ENCODE data around the gene DYSF.
A peak's percentile ranks its signal among the peaks of the same experiment; 100 is the strongest.

Gene DYSF

GRCh38 chr2:71531522-71532047 is 78.2 kb downstream of the DYSF start:
- DNase-seq = no peak

- no peak for DNase-seq
These were observed 79.0 kb downstream of the DYSF start for GRCh38 chr2:71532327-71532726.

- DNase-seq = no peak
These were observed 80.8 kb downstream of the DYSF start for GRCh38 chr2:71534201-71534600.

- no peak for DNase-seq
These were observed 81.5 kb downstream of the DYSF start for GRCh38 chr2:71534826-71535225.

- no peak for DNase-seq
These were observed 82.2 kb downstream of the DYSF start for GRCh38 chr2:71535526-71535925.

GRCh38 chr2:71536226-71536671 is 82.9 kb downstream of the DYSF start:
- no peak for DNase-seq

- DNase-seq = no peak
These were observed 84.9 kb downstream of the DYSF start for GRCh38 chr2:71538241-71538640.

GRCh38 chr2:71538656-71539265 is 85.4 kb downstream of the DYSF start:
- no peak for DNase-seq

- no peak for DNase-seq
These were observed 87.5 kb downstream of the DYSF start for GRCh38 chr2:71540818-71541217.

- DNase-seq = no peak
These were observed 91.7 kb downstream of the DYSF start for GRCh38 chr2:71544919-71545571.

GRCh38 chr2:71545572-71546274 is 92.4 kb downstream of the DYSF start:
- peak; percentile 16 to 20 for DNase-seq

- no peak for DNase-seq
These were observed 92.9 kb downstream of the DYSF start for GRCh38 chr2:71546275-71546638.

GRCh38 chr2:71546777-71547281 is 93.5 kb downstream of the DYSF start:
- DNase-seq = no peak

GRCh38 chr2:71547616-71548285 is 94.4 kb downstream of the DYSF start:
- DNase-seq = no peak

- peak; percentile 51 to 67 for DNase-seq
These were observed 95.5 kb downstream of the DYSF start for GRCh38 chr2:71548646-71549425.

GRCh38 chr2:71550801-71551630 is 97.7 kb downstream of the DYSF start:
- DNase-seq = no peak

- no peak for DNase-seq
These were observed 98.2 kb downstream of the DYSF start for GRCh38 chr2:71551631-71551915.

GRCh38 chr2:71552356-71552755 is 99.0 kb downstream of the DYSF start:
- DNase-seq = no peak

- no peak for DNase-seq
These were observed 99.5 kb downstream of the DYSF start for GRCh38 chr2:71552861-71553301.

- DNase-seq = no peak
These were observed 100.8 kb downstream of the DYSF start for GRCh38 chr2:71554028-71554705.

GRCh38 chr2:71554706-71555056 is 101.3 kb downstream of the DYSF start:
- DNase-seq = no peak

All from activated CD4-positive, alpha-beta T cell treated with anti-CD3 and anti-CD28 coated beads for 4 hours (primary cell).